ENCODE results near the gene TXNL4B.
A peak's percentile ranks its signal among the peaks of the same experiment; 100 is the strongest.
"Not testable (repeated sequence)": the region's sequence is repeated elsewhere in the genome, so short reads cannot be mapped to it uniquely, and the experiment has no call there.

Gene TXNL4B

DNA sequence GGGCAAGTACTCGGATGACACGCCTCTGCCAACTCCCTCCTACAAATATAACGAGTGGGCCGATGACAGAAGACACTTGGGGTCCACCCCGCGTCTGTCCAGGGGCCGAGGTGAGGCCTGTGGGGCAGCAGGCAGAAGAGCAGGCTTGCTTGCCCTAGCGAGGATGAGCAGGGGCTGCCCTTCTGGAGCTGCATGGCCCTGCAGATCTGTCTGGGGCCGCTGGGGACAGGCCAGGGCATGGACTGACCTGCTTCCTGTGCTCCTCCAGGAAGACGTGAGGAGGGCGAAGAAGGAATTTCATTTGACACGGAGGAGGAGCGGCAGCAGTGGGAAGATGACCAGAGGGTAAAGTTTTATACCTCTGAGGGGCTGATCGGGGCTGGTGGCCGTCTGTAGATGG, 5.5 kb upstream of the TXNL4B start:
- WGBS, 2 experiments (ENCODE audit: insufficient coverage in 2 of 2) = 78 to 87% methylated on average over 9 to 15 of the region's 15 CpGs
- Histone ChIP-seq H3K36me3 (ENCODE audit: control insufficient read depth, insufficient read depth, low read length) (peaks cover 83% of the 10 kb centered on the region), H3K9me3 (ENCODE audit: control insufficient read depth, low read length) (no peaks in the 10 kb centered on the region), H3K27ac (ENCODE audit: low read depth, low read length, severe bottlenecking) (no peak overlapping the region), H3K4me3 (ENCODE audit: extremely low read depth, insufficient read depth, low read length, poor library complexity, severe bottlenecking) (no peak overlapping the region), H3K4me1 (ENCODE audit: control insufficient read depth, insufficient read depth, low read length, poor library complexity, severe bottlenecking) (peaks cover 6% of the 10 kb centered on the region)

DNA sequence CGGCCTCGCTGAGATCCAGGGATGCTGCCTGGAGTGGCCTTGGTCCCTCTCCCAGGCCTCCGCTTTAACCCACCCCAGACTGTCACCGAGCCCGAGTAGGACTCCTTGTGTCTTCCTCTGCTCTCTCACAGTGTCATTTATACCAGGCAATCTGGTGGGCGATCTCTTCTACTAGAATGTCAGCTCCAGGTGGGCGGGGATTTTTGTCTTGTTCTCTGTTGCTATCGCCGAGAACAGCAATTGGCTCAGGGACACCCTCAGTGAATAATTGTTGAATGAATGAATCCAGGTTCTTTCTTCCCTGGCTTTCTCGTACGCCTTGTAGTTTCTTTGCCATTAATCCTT, 818 bp upstream of the TXNL4B start:
- WGBS, 2 experiments (ENCODE audit: insufficient coverage in 2 of 2) = 4 to 7% methylated on average over 8 to 10 of the region's 11 CpGs
- H3K27ac ChIP-seq (ENCODE audit: low read depth, low read length, severe bottlenecking) = no peak overlapping the region
- H3K4me3 ChIP-seq (ENCODE audit: extremely low read depth, insufficient read depth, low read length, poor library complexity, severe bottlenecking) = peak overlapping the region; percentile 95
- peaks cover 10% of the 10 kb centered on the region for H3K4me1 ChIP-seq (ENCODE audit: control insufficient read depth, insufficient read depth, low read length, poor library complexity, severe bottlenecking)
- peaks cover 52% of the 10 kb centered on the region for H3K36me3 ChIP-seq (ENCODE audit: control insufficient read depth, insufficient read depth, low read length)
- no peaks in the 10 kb centered on the region for H3K9me3 ChIP-seq (ENCODE audit: control insufficient read depth, low read length)

DNA sequence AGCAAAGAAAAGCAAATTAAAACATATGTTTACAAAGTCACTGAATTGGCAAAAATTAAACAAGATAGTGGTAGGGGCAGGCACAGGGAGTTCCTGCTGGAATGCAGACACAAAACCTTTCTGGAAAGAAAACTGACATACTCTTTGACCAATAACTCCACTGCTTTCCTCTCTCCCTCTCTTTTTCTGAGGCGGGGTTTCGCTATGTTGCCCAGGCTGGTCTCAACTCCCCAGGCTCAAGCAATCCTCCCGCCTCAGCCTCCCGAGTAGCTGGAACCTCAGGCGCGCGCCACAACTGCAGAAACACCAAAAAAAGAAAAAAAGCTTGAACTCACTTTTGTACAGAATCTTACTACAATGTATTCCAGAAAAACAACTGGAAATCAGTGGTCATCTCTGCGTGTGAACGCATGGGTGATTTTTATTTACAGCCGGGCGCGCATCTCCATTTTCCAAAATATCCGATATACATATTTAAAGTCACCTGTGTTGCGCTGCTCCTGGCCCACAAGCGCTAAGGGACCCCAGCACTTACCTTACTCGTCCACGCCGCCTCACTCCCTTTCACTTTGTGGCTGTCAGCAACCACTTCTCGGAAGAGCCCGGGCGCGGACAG, 480 bp downstream of the TXNL4B start:
- Histone ChIP-seq H3K9me3 (ENCODE audit: control insufficient read depth, low read length) (no peaks in the 10 kb centered on the region), H3K36me3 (ENCODE audit: control insufficient read depth, insufficient read depth, low read length) (peaks cover 50% of the 10 kb centered on the region), H3K4me1 (ENCODE audit: control insufficient read depth, insufficient read depth, low read length, poor library complexity, severe bottlenecking) (peaks cover 10% of the 10 kb centered on the region), H3K27ac (ENCODE audit: low read depth, low read length, severe bottlenecking) (peak overlapping the region; percentile 80), H3K4me3 (ENCODE audit: extremely low read depth, insufficient read depth, low read length, poor library complexity, severe bottlenecking) (peak overlapping the region; percentile 95)
- 2 to 3% methylated on average over 15 to 17 of the region's 22 CpGs for WGBS, 2 experiments (ENCODE audit: insufficient coverage in 2 of 2)

DNA sequence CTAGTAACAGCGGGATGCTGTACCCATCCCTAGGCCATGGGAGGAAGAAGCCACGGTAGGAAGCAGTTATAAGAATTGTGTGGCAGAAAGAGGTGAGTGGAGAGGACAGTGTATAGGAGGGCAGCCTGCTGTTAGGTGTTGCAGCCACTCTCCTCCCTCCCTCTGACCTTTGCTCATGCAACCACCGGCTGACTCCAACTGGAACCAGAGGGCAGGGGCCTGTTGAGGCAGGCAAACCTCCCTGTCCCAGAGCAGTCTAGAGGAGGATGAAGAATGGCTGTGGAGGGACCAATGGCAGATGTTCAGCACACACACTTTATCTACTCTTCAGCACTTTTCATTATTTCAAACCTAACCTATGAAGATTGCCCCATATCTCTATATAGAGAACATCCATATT, 2.2 kb downstream of the TXNL4B start:
- H3K4me3 ChIP-seq (ENCODE audit: extremely low read depth, insufficient read depth, low read length, poor library complexity, severe bottlenecking) = no peak overlapping the region
- peaks cover 46% of the 10 kb centered on the region for H3K36me3 ChIP-seq (ENCODE audit: control insufficient read depth, insufficient read depth, low read length)
- peaks cover 10% of the 10 kb centered on the region for H3K4me1 ChIP-seq (ENCODE audit: control insufficient read depth, insufficient read depth, low read length, poor library complexity, severe bottlenecking)
- 84 to 100% methylated on average over 1 to 2 of the region's 3 CpGs for WGBS, 2 experiments (ENCODE audit: insufficient coverage in 2 of 2)
- no peak overlapping the region for H3K27ac ChIP-seq (ENCODE audit: low read depth, low read length, severe bottlenecking)
- H3K9me3 ChIP-seq (ENCODE audit: control insufficient read depth, low read length) = no peaks in the 10 kb centered on the region

DNA sequence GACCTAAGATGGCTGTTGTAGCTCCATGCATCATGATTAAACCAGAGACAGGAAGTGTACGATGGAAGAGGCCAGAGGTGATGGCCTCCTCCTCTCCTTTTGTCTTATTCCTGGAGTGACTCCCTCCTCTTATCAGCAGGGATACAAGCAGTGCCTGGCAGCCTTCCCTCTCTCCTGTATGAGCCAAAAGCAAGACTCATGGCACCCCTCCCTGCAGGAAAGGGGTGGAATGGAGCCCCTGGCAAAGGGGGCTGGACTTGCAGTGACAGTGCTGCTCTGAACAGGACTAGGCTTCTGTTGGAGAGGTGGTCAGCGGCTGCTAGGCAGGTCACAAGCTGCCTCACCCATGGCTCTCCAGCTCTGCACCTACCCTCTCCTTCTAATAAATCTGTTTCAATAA, 8.4 kb downstream of the TXNL4B start:
- no peak overlapping the region for H3K27ac ChIP-seq (ENCODE audit: low read depth, low read length, severe bottlenecking)
- 96 to 100% methylated on average over 2 of the region's 2 CpGs for WGBS, 2 experiments (ENCODE audit: insufficient coverage in 2 of 2)
- peaks cover 15% of the 10 kb centered on the region for H3K9me3 ChIP-seq (ENCODE audit: control insufficient read depth, low read length)
- H3K4me3 ChIP-seq (ENCODE audit: extremely low read depth, insufficient read depth, low read length, poor library complexity, severe bottlenecking) = no peak overlapping the region
- H3K4me1 ChIP-seq (ENCODE audit: control insufficient read depth, insufficient read depth, low read length, poor library complexity, severe bottlenecking) = no peaks in the 10 kb centered on the region
- peaks cover 55% of the 10 kb centered on the region for H3K36me3 ChIP-seq (ENCODE audit: control insufficient read depth, insufficient read depth, low read length)

DNA sequence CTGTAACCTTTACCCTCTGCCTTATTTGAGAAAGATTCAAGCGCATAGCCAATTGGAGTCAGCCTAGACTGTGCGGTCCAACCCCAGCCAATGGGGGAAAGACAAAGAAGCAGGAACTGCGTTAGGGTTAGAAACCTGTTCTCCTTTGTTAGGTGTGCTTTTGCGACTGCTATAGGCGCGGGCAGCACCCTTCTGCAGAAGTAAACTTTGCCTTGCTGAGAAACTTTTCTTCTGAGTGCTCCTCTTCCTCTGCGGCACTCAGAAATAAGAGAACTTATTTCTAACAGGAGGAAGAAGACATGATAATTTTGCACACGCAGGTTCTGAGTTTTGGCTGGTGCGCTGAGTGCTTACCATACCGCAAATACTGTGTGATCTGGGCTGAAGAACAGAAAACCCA, 9.0 kb downstream of the TXNL4B start:
- 95 to 99% methylated on average over 6 to 9 of the region's 10 CpGs for WGBS, 2 experiments (ENCODE audit: insufficient coverage in 2 of 2)
- H3K9me3 ChIP-seq (ENCODE audit: control insufficient read depth, low read length) = peaks cover 15% of the 10 kb centered on the region
- H3K4me1 ChIP-seq (ENCODE audit: control insufficient read depth, insufficient read depth, low read length, poor library complexity, severe bottlenecking) = no peaks in the 10 kb centered on the region
- no peak overlapping the region for H3K4me3 ChIP-seq (ENCODE audit: extremely low read depth, insufficient read depth, low read length, poor library complexity, severe bottlenecking)
- no peak overlapping the region for H3K27ac ChIP-seq (ENCODE audit: low read depth, low read length, severe bottlenecking)
- peaks cover 50% of the 10 kb centered on the region for H3K36me3 ChIP-seq (ENCODE audit: control insufficient read depth, insufficient read depth, low read length)

GRCh38 chr16:72083778-72084404, 9.5 kb downstream of the TXNL4B start:
- no peak overlapping the region for H3K4me3 ChIP-seq (ENCODE audit: extremely low read depth, insufficient read depth, low read length, poor library complexity, severe bottlenecking)

GRCh38 chr16:72076991-72077706, 16.3 kb downstream of the TXNL4B start:
- not testable (repeated sequence) for H3K4me3 ChIP-seq (ENCODE audit: extremely low read depth, insufficient read depth, low read length, poor library complexity, severe bottlenecking); H3K4me1 ChIP-seq (ENCODE audit: control insufficient read depth, insufficient read depth, low read length, poor library complexity, severe bottlenecking); H3K27ac ChIP-seq (ENCODE audit: low read depth, low read length, severe bottlenecking); H3K36me3 ChIP-seq (ENCODE audit: control insufficient read depth, insufficient read depth, low read length); H3K9me3 ChIP-seq (ENCODE audit: control insufficient read depth, low read length)
- whole genome bisulfite sequencing, 2 experiments (ENCODE audit: insufficient coverage in 2 of 2) = 100% methylated on average over 1 of the region's 5 CpGs; no CpG with 5 or more reads in 1 of the 2 experiments

More at GRCh38 chr16:72083778-72084404, 9.5 kb downstream of the TXNL4B start:
- peaks cover 44% of the 10 kb centered on the region for H3K36me3 ChIP-seq (ENCODE audit: control insufficient read depth, insufficient read depth, low read length)
- H3K9me3 ChIP-seq (ENCODE audit: control insufficient read depth, low read length) = peaks cover 15% of the 10 kb centered on the region
- H3K27ac ChIP-seq (ENCODE audit: low read depth, low read length, severe bottlenecking) = no peak overlapping the region
- WGBS, 2 experiments (ENCODE audit: insufficient coverage in 2 of 2) = 67% methylated on average over 3 of the region's 3 CpGs; no CpG with 5 or more reads in 1 of the 2 experiments
- H3K4me1 ChIP-seq (ENCODE audit: control insufficient read depth, insufficient read depth, low read length, poor library complexity, severe bottlenecking) = no peaks in the 10 kb centered on the region

DNA sequence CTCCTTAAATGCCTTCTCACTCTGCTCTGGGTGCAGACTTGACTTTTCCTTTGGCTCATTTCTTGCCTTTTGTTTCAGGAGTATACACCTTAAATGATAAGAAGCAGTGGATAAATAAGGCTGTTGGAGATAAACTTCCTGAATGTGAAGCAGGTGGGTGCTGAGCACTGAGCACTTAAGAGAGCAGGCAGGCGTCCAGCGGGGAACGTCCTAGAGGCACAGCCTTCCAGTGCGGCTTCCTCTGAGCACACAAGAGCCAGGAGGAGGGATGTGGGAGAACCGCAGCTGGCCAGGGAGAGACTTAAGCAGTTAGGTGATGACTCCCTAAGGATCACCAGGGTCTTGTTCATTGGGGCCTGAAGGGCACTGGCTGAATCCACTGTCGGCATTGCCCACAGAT, 18.4 kb downstream of the TXNL4B start:
- H3K4me1 ChIP-seq (ENCODE audit: control insufficient read depth, insufficient read depth, low read length, poor library complexity, severe bottlenecking); H3K4me3 ChIP-seq (ENCODE audit: extremely low read depth, insufficient read depth, low read length, poor library complexity, severe bottlenecking); H3K9me3 ChIP-seq (ENCODE audit: control insufficient read depth, low read length); H3K36me3 ChIP-seq (ENCODE audit: control insufficient read depth, insufficient read depth, low read length); H3K27ac ChIP-seq (ENCODE audit: low read depth, low read length, severe bottlenecking): not testable (repeated sequence)
- WGBS, 2 experiments (ENCODE audit: insufficient coverage in 2 of 2) = 86 to 92% methylated on average over 1 of the region's 6 CpGs

- no peak overlapping the region for H3K27ac ChIP-seq (ENCODE audit: low read depth, low read length, severe bottlenecking)
- peaks cover 4% of the 10 kb centered on the region for H3K4me1 ChIP-seq (ENCODE audit: control insufficient read depth, insufficient read depth, low read length, poor library complexity, severe bottlenecking)
- no peaks in the 10 kb centered on the region for H3K36me3 ChIP-seq (ENCODE audit: control insufficient read depth, insufficient read depth, low read length)
- H3K9me3 ChIP-seq (ENCODE audit: control insufficient read depth, low read length) = peaks cover 6% of the 10 kb centered on the region
- H3K4me3 ChIP-seq (ENCODE audit: extremely low read depth, insufficient read depth, low read length, poor library complexity, severe bottlenecking) = no peak overlapping the region
- 87 to 94% methylated on average over 6 to 7 of the region's 8 CpGs for WGBS, 2 experiments (ENCODE audit: insufficient coverage in 2 of 2)
These were observed 19.7 kb downstream of the TXNL4B start for GRCh38 chr16:72073560-72074230.
